WERI-Rb-1 (cell line): ENCODE results near the gene INTS15.

Experiments used
- DNase-seq: peaks from one replicate; pipeline ENCODE4 v3.0.0-alpha.2; 2020
- H3K27ac ChIP-seq: fragments of 250-450 bp; sonication (Bioruptor Pico); 2 replicates; pipeline ENCODE4 v1.5.1; 2020; ENCODE audit warnings: mild to moderate bottlenecking, moderate library complexity
- H3K27me3 ChIP-seq: fragments of 250-450 bp; sonication (Bioruptor Pico); 2 replicates; pipeline ENCODE4 v1.5.1; 2021; ENCODE audit warnings: mild to moderate bottlenecking, low read depth, moderate library complexity; ENCODE audit not compliant: insufficient read depth, severe bottlenecking
- H3K36me3 ChIP-seq: fragments of 250-450 bp; sonication (Bioruptor Pico); 2 replicates; pipeline ENCODE4 v1.5.1; 2020; ENCODE audit warnings: mild to moderate bottlenecking, moderate library complexity
- H3K4me3 ChIP-seq: 2 replicates; pipeline ENCODE4 v1.5.1; 2011; ENCODE audit warnings: low read depth, mild to moderate bottlenecking, control low read depth, low read length
- H3K9me3 ChIP-seq: fragments of 250-450 bp; sonication (Bioruptor Pico); 2 replicates; pipeline ENCODE4 v1.5.1; 2021; ENCODE audit warnings: mild to moderate bottlenecking, moderate library complexity; ENCODE audit not compliant: severe bottlenecking
- CTCF ChIP-seq: IDR thresholded peaks from 2 replicates; pipeline ENCODE4 v1.5.1; 2011; ENCODE audit warnings: low read depth, mild to moderate bottlenecking, control low read depth, inconsistent platforms, low read length

INTS15 gene

GRCh38 chr7:6562106-6562505 is 27.7 kb upstream of the INTS15 start:
- H3K4me3 ChIP-seq = no peak overlapping the region
- no peak for TF ChIP-seq CTCF
- no peak for DNase-seq
- H3K27me3 ChIP-seq = no peaks in the 10 kb centered on the region
- no peaks in the 10 kb centered on the region for H3K9me3 ChIP-seq
- H3K27ac ChIP-seq = no peak overlapping the region
- H3K36me3 ChIP-seq = no peaks in the 10 kb centered on the region

GRCh38 chr7:6563936-6564770 is 25.7 kb upstream of the INTS15 start:
- Histone ChIP-seq H3K4me3 (no peak overlapping the region), H3K27ac (no peak overlapping the region), H3K27me3 (no peaks in the 10 kb centered on the region), H3K36me3 (no peaks in the 10 kb centered on the region), H3K9me3 (no peaks in the 10 kb centered on the region)
- no peak for DNase-seq
- TF ChIP-seq CTCF = no peak

GRCh38 chr7:6565655-6566054 is 24.2 kb upstream of the INTS15 start:
- TF ChIP-seq CTCF = no peak
- Histone ChIP-seq H3K9me3 (no peaks in the 10 kb centered on the region), H3K36me3 (no peaks in the 10 kb centered on the region), H3K27me3 (no peaks in the 10 kb centered on the region), H3K27ac (no peak overlapping the region), H3K4me3 (no peak overlapping the region)
- no peak for DNase-seq

GRCh38 chr7:6567886-6568285 is 21.9 kb upstream of the INTS15 start:
- H3K4me3 ChIP-seq = no peak overlapping the region
- no peaks in the 10 kb centered on the region for H3K27me3 ChIP-seq
- no peak for TF ChIP-seq CTCF
- no peaks in the 10 kb centered on the region for H3K36me3 ChIP-seq
- DNase-seq = no peak
- H3K27ac ChIP-seq = no peak overlapping the region
- H3K9me3 ChIP-seq = no peaks in the 10 kb centered on the region

- no peak for DNase-seq
- H3K9me3 ChIP-seq = no peaks in the 10 kb centered on the region
- H3K27ac ChIP-seq = no peak overlapping the region
- no peaks in the 10 kb centered on the region for H3K27me3 ChIP-seq
- no peak overlapping the region for H3K4me3 ChIP-seq
- H3K36me3 ChIP-seq = no peaks in the 10 kb centered on the region
- no peak for TF ChIP-seq CTCF
Measured at GRCh38 chr7:6571160-6571779, 18.6 kb upstream of the INTS15 start.
